Esophagus mucosa (tissue), 1 donor: Measurements from ENCODE around the gene DNA2. TPM values are rescaled to one million over a fixed set of nuclear protein-coding genes. Genes with fewer than 3 reads are reported as not detected.
"Not testable (repeated sequence)": the region's sequence is repeated elsewhere in the genome, so short reads cannot be mapped to it uniquely, and the experiment has no call there.

Experiments used
- ATAC-seq: fragments of 200-7000 bp; cut with Tn5 transposase; one replicate; pipeline ENCODE4 v1.9.1; 2020
- total RNA-seq: library from RNA; stranded (reverse); gene quantifications from one replicate; pipeline ENCODE4 v1.2.4, GENCODE V29; 2023
- donor health status: DM: yes; HTN: yes; CAD: no.

The DNA2 gene
- 4.6 TPM for total RNA-seq

GRCh38 chr10:68471586-68472408 is at the start of gene DNA2:
Gene DNA2 (minus strand): TSS chr10:68471973. CDS start chr10:68471864, 109 bp downstream.
- ATAC-seq = peak; percentile 86

GRCh38 chr10:68518609-68519008 is 46.8 kb upstream of the DNA2 start:
- ATAC-seq = not testable (repeated sequence)

GRCh38 chr10:68517188-68517587 is 45.4 kb upstream of the DNA2 start:
- no peak for ATAC-seq

- ATAC-seq = no peak
Observed at GRCh38 chr10:68516766-68517165, 45.0 kb upstream of the DNA2 start.

GRCh38 chr10:68516216-68516615 is 44.4 kb upstream of the DNA2 start:
- ATAC-seq = not testable (repeated sequence)

GRCh38 chr10:68508090-68508489 is 36.3 kb upstream of the DNA2 start:
- ATAC-seq = no peak

- ATAC-seq = no peak
Observed at GRCh38 chr10:68506411-68506810, 34.6 kb upstream of the DNA2 start.

- ATAC-seq = no peak
Observed at GRCh38 chr10:68502846-68503245, 31.1 kb upstream of the DNA2 start.

- no peak for ATAC-seq
Observed at GRCh38 chr10:68501691-68502090, 29.9 kb upstream of the DNA2 start.

GRCh38 chr10:68499544-68499943 is 27.8 kb upstream of the DNA2 start:
- no peak for ATAC-seq

GRCh38 chr10:68496072-68496471 is 24.3 kb upstream of the DNA2 start:
- ATAC-seq = no peak

- no peak for ATAC-seq
Observed at GRCh38 chr10:68492118-68492517, 20.3 kb upstream of the DNA2 start.

- no peak for ATAC-seq
Observed at GRCh38 chr10:68489919-68490318, 18.1 kb upstream of the DNA2 start.

- ATAC-seq = no peak
Observed at GRCh38 chr10:68474021-68474420, 2.2 kb upstream of the DNA2 start.

- no peak for ATAC-seq
Observed at GRCh38 chr10:68471063-68471585, 649 bp downstream of the DNA2 start.

- ATAC-seq = no peak
Observed at GRCh38 chr10:68470300-68470699, 1.5 kb downstream of the DNA2 start.

- no peak for ATAC-seq
Observed at GRCh38 chr10:68469838-68470237, 1.9 kb downstream of the DNA2 start.

GRCh38 chr10:68464729-68465128 is 7.0 kb downstream of the DNA2 start:
- ATAC-seq = not testable (repeated sequence)

- no peak for ATAC-seq
Observed at GRCh38 chr10:68463365-68464093, 8.2 kb downstream of the DNA2 start.

GRCh38 chr10:68462536-68462935 is 9.2 kb downstream of the DNA2 start:
- ATAC-seq = peak; percentile 98

- ATAC-seq = no peak
Observed at GRCh38 chr10:68461032-68461431, 10.7 kb downstream of the DNA2 start.

- not testable (repeated sequence) for ATAC-seq
Observed at GRCh38 chr10:68449698-68450097, 22.1 kb downstream of the DNA2 start.

GRCh38 chr10:68446179-68446578 is 25.6 kb downstream of the DNA2 start:
- no peak for ATAC-seq

GRCh38 chr10:68442971-68443370 is 28.8 kb downstream of the DNA2 start:
- no peak for ATAC-seq
